Large intestine (tissue), 3 donors: ENCODE measurements around the gene GXYLT1. TPM values are rescaled to one million over a fixed set of nuclear protein-coding genes. Genes with fewer than 3 reads are reported as not detected.

Experiments used
- DNase-seq, 2 donors: peaks; one replicate each; pipeline versions ENCODE4 v3.0.0 to v3.0.0-alpha.2; 2013
- H3K27ac ChIP-seq: one replicate; pipeline ENCODE4 v1.5.1; 2013; ENCODE audit warnings: low read length
- H3K27me3 ChIP-seq: 2 replicates; pipeline ENCODE4 v1.6.1; 2013; ENCODE audit warnings: low read length; ENCODE audit not compliant: control insufficient read depth, insufficient read depth
- H3K36me3 ChIP-seq: 2 replicates; pipeline ENCODE4 v1.6.1; 2013; ENCODE audit warnings: low read length; ENCODE audit not compliant: control insufficient read depth, insufficient read depth
- H3K4me1 ChIP-seq: one replicate; pipeline ENCODE4 v1.6.1; 2013; ENCODE audit warnings: low read length; ENCODE audit not compliant: control insufficient read depth, insufficient read depth
- H3K4me3 ChIP-seq: one replicate; pipeline ENCODE4 v1.5.1; 2013; ENCODE audit warnings: low read length
- H3K9me3 ChIP-seq: one replicate; pipeline ENCODE4 v1.6.1; 2013; ENCODE audit warnings: mild to moderate bottlenecking, low read depth, low read length, moderate library complexity; ENCODE audit not compliant: control insufficient read depth
- WGBS: methylation state at CpG from one replicate; pipeline ENCODE4 v1.1.5; 2013; ENCODE audit warnings: low lambda C conversion rate; ENCODE audit not compliant: insufficient coverage; 5-methylcytosine and 5-hydroxymethylcytosine counted together
- polyA plus RNA-seq: library from polyadenylated mRNA; unstranded; fragments of 120-200 nt; gene quantifications from one replicate; pipeline ENCODE4 v1.2.1, GENCODE V29; 2013

The GXYLT1 gene
- polyA plus RNA-seq, 1 donor, result 12.5 TPM

DNA sequence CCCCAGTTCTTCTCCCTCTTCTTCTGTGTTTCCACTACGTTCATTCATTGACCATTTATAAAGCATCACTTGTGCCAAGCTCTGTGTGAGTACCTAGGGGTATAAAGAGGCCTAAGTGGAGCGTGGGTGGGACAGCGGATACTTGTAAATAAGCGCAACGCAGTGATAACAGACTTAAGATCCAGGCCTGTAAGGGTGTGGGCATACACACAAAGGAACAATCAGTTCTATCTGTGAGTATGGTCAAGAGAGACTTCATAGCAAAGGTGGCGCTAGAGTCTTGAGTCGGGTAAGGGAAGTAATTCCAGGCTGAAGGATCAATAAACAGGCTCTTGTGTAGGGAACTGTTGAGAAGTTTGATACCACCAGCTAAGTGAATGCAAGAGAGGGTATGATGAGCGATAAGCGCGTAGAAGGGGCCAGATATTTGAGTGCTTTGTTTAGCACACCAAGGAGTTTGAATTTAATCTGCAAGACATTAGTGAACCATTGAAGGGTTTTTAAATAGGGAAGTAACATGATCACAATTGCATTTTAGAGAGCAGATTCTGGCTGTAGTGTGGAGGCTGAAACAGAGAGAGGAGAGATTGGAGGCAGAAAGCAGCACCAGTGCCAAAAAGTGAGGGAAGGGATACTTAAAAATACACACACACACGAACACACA is 1.0 kb upstream of the GXYLT1 start:
- no peak for DNase-seq
- no peaks in the 10 kb centered on the region for H3K36me3 ChIP-seq
- no peaks in the 10 kb centered on the region for H3K9me3 ChIP-seq
- peak overlapping the region; percentile 70 for H3K27ac ChIP-seq
- 65% methylated on average over 4 of the region's 11 CpGs for WGBS
- peaks cover 8% of the 10 kb centered on the region for H3K4me1 ChIP-seq
- peak overlapping the region; percentile 46 for H3K4me3 ChIP-seq
- no peaks in the 10 kb centered on the region for H3K27me3 ChIP-seq

DNA sequence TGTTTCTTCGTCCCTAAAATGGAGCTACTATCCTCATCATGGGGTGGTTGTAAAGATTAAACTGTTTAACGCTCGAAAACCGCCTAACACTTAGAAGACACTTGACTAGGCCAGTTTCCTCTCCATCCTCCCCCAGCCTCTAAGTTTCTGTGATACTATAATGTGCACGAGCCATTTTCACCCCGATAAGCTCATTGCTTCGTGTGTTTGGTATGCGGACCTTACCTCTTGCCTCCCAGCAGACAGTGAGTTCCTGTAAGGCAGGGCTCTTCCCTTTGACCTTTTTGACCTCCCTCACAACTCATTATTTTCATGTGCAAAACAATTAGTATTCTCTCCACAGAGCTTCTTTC is 499 bp upstream of the GXYLT1 start:
- H3K4me3 ChIP-seq, result peak overlapping the region; percentile 46
- no peaks in the 10 kb centered on the region for H3K9me3 ChIP-seq
- no CpG with 5 or more reads among the region's 8 CpGs for WGBS
- H3K27ac ChIP-seq, result peak overlapping the region; percentile 70
- H3K36me3 ChIP-seq, result no peaks in the 10 kb centered on the region
- no peaks in the 10 kb centered on the region for H3K27me3 ChIP-seq
- peak in 1 of 2 donors; percentile 31 for DNase-seq
- peaks cover 8% of the 10 kb centered on the region for H3K4me1 ChIP-seq

DNA sequence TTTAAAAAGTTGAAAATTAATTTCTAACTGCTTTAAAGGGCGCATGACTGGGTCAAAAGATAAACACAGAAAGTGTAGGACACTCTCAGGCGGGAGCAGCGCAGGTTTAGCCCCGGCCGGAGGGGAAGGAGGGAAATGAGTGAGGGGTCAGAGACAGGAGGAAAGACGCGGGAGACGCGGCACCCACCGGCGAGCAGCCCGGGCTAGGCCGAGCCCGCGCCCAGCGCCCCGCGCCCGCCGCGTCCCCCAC is 591 bp downstream of the GXYLT1 start:
- H3K36me3 ChIP-seq, result no peaks in the 10 kb centered on the region
- peak overlapping the region; percentile 63 for H3K4me3 ChIP-seq
- peaks cover 8% of the 10 kb centered on the region for H3K4me1 ChIP-seq
- H3K27me3 ChIP-seq, result no peaks in the 10 kb centered on the region
- peak overlapping the region; percentile 70 for H3K27ac ChIP-seq
- no peaks in the 10 kb centered on the region for H3K9me3 ChIP-seq
- no CpG with 5 or more reads among the region's 21 CpGs for WGBS
- DNase-seq, result no peak

DNA sequence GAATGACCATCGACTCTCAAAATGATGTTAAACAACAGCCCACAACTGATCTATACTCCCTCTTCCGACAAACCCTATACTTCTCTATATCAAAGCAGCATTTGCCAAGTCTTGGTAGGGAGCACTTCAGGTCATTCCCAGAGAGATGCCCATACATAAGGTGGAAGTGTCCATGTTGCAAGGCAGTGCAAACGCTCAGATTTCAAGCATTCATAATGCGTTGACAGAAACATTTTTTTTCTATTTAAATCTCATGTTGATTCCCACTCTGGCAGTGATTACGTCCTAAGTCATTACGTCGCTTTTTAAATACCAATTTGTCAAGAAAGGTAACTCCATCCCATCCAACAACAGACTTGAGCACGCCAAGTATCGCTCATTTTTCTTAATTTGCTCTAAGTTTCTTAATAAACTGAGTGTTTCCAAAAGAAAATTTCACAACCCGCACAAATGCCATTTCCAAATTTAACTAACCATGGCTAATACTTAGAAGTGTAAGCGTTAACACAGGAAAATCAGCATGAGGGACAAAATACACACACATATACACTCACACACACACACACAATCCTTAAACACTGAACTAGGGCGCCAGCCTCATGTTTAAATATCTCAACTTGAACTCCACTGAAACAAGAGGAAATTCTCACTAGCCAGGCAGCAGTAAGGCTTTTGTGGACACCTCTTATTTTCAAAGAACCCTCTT is 1.1 kb downstream of the GXYLT1 start:
- WGBS, result 0% methylated on average over 5 of the region's 12 CpGs
- H3K27me3 ChIP-seq, result no peaks in the 10 kb centered on the region
- H3K9me3 ChIP-seq, result no peaks in the 10 kb centered on the region
- H3K4me3 ChIP-seq, result peak overlapping the region; percentile 63
- no peaks in the 10 kb centered on the region for H3K36me3 ChIP-seq
- peaks cover 8% of the 10 kb centered on the region for H3K4me1 ChIP-seq
- DNase-seq, result peak in 1 of 2 donors; percentile 43
- peak overlapping the region; percentile 70 for H3K27ac ChIP-seq

DNA sequence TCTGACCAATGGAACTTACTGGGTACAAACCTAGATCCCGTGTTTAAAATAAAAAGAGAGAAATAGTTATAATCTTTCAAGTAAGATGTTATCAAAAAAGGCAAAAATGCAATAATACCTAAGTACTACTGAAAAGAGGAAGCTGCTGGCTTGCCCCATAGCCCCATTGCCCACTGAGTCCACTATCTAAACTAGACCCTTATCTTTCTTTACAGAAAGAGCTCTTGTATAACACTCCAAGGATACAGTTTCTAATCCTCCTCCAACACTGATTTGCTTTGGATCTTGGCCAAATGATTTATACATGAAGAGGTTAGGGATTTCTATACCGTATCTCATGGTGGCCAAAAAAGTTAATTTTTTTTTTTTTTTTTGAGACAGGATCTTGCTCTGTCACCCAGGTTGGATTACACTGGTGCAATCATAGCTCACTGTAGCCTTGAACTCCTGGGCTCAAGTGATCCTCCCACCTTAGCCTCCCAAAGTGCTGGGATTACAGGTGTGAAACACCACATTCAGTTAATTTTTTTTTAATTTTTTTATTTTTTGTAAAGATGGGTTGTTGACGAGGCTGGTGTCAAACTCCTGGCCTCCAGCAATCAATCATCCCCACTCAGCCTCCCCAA is 2.6 kb downstream of the GXYLT1 start:
- no peak for DNase-seq
- no peak overlapping the region for H3K27ac ChIP-seq
- no peaks in the 10 kb centered on the region for H3K9me3 ChIP-seq
- H3K4me3 ChIP-seq, result no peak overlapping the region
- H3K4me1 ChIP-seq, result peaks cover 8% of the 10 kb centered on the region
- no peaks in the 10 kb centered on the region for H3K36me3 ChIP-seq
- WGBS, result 73% methylated on average over 3 of the region's 3 CpGs
- no peaks in the 10 kb centered on the region for H3K27me3 ChIP-seq

DNA sequence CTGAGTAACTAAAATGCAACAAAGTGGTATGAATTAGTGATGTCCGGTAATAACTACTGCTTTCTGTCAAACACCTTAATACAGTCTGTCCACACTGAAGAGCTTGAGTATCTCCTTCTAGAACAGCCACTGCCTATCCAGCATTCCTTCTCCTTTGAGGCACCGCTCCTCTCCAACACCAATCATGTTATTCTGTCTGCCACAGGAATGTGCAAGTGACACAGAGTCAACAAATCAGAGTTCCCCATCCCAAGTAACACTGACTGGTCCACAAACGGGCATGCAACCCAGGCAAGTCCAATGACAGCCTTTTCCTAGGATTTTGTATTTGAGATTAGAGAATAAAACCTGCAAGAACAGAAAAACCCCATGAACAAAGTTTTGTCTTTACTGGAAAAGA is 3.8 kb downstream of the GXYLT1 start:
- Histone ChIP-seq H3K4me1 (peaks cover 8% of the 10 kb centered on the region), H3K36me3 (no peaks in the 10 kb centered on the region), H3K4me3 (no peak overlapping the region), H3K9me3 (no peaks in the 10 kb centered on the region), H3K27me3 (no peaks in the 10 kb centered on the region), H3K27ac (no peak overlapping the region)
- DNase-seq, result peak in 1 of 2 donors; percentile 25
- WGBS, result no CpG with 5 or more reads among the region's 3 CpGs

DNA sequence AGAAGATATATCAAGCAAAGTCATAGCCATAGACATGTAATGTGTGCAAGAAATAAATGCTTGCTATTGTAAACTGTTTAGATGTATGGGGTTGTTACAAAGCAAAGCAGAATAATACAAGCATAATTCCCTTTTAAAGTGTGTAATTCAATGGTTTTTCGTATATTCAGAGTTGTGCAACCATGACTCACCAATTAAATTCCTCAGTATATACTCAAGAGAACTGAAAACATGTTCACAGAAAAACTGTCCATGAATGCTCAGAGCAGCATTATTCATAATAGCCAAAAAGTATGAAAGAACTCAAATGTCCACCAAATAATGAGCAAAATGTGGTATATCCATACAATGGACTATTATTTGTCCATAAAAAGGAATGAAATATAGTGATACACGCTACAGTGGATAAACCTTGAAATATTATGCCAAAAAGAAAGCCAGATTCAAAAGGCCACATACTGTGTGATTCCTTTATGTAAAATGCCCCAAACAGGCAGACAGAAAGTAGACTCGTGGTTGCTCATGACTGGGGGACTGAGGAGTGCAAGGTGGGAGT is 9.3 kb downstream of the GXYLT1 start:
- no peak for DNase-seq
- 84% methylated on average over 2 of the region's 3 CpGs for WGBS
- H3K9me3 ChIP-seq, result no peaks in the 10 kb centered on the region
- no peak overlapping the region for H3K4me3 ChIP-seq
- no peaks in the 10 kb centered on the region for H3K4me1 ChIP-seq
- H3K27ac ChIP-seq, result no peak overlapping the region
- H3K27me3 ChIP-seq, result no peaks in the 10 kb centered on the region
- H3K36me3 ChIP-seq, result no peaks in the 10 kb centered on the region

DNA sequence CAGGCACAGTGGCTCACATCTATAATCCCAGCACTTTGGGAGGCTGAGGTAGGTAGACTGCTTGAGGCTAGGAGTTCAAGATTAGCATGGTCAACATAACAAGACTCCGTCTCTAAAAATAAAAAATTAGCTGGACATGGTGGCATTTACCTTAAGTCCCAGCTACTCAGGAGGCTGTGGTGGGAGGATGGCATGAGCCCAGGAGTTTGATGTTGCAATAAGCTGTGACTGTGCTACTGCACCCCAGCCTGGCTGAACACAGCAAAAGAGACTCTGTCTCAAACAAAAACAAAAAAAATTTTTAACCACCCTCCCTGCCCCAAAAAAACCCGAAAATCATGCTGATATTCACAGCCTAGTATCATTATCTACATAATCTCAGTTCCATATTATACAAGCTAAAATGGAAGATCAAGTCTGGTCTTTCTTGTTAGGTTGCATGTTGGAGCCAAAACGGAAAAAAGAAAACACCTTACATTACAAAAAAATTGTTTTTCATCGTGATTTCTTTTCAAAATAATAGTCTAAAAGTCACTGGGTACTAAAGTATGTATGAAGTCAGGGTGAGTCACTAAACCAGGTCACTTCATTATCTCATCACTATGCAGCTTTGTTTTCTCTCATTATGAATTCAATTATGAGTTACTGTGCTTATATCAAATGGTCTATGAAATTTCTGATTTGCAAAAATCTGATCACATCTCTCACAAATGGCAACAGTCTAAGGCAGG is 13.8 kb downstream of the GXYLT1 start:
- H3K9me3 ChIP-seq, result peaks cover 3% of the 10 kb centered on the region
- no peaks in the 10 kb centered on the region for H3K27me3 ChIP-seq
- H3K4me3 ChIP-seq, result no peak overlapping the region
- no peaks in the 10 kb centered on the region for H3K36me3 ChIP-seq
- WGBS, result no CpG with 5 or more reads among the region's 4 CpGs
- H3K27ac ChIP-seq, result no peak overlapping the region
- H3K4me1 ChIP-seq, result peaks cover under 1% of the 10 kb centered on the region
- DNase-seq, result no peak

DNA sequence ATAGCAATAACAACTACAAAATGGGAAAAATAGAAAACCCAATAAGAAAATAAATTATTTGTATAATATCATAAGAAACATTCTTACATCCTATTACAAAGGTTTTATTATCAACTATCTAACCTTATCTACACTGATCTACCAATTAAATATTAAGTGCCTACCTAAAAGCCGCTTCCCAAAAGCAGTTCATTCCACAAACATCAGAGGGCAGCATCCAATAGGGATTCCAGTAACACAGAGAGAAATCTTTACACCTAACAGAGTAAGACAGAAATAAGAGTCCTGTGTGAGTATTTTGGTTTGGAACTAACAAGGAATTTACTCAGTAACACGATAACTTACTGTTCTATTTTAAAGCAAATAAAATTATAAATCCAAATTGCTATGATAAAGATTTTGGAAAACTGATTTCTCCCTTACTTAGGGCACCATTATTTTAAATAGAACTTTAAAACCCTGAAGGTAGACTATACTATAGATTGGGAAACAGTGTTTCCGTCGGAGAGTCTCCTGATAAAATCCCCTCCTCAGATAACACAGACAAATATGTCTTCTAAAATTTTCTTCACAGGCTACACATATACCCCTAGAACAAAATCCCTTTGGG is 15.0 kb downstream of the GXYLT1 start:
- WGBS, result 25% methylated on average over 1 of the region's 4 CpGs
- Histone ChIP-seq H3K27ac (no peak overlapping the region), H3K4me3 (no peak overlapping the region), H3K4me1 (peaks cover 6% of the 10 kb centered on the region), H3K9me3 (peaks cover 3% of the 10 kb centered on the region), H3K36me3 (no peaks in the 10 kb centered on the region), H3K27me3 (no peaks in the 10 kb centered on the region)
- DNase-seq, result peak; percentile 25 to 40

DNA sequence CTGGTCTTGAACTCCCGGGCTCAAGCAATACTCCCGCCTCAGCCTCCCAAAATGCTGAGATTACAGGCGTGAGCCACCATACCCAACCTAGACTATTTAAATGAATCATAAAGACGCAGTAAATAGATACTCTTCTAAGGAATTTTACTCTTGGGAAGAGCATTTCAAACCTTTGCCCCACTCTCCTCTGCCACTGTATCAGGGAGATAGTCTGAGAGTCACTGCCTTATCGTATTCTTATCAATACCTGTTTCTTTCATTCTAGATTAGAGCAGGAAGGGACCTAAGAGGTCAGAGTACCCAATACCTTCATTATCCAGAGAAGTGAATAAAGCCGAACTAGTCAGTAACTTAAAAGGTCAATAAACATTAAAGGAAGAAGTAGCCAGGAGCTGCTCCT is 15.8 kb downstream of the GXYLT1 start:
- Histone ChIP-seq H3K4me1 (peaks cover 6% of the 10 kb centered on the region), H3K36me3 (no peaks in the 10 kb centered on the region), H3K27me3 (no peaks in the 10 kb centered on the region), H3K4me3 (no peak overlapping the region), H3K9me3 (peaks cover 3% of the 10 kb centered on the region), H3K27ac (no peak overlapping the region)
- peak in 1 of 2 donors; percentile 20 for DNase-seq
- WGBS, result no CpG with 5 or more reads among the region's 6 CpGs
